ENCODE data around the gene HPRT1.

The HPRT1 gene

DNA sequence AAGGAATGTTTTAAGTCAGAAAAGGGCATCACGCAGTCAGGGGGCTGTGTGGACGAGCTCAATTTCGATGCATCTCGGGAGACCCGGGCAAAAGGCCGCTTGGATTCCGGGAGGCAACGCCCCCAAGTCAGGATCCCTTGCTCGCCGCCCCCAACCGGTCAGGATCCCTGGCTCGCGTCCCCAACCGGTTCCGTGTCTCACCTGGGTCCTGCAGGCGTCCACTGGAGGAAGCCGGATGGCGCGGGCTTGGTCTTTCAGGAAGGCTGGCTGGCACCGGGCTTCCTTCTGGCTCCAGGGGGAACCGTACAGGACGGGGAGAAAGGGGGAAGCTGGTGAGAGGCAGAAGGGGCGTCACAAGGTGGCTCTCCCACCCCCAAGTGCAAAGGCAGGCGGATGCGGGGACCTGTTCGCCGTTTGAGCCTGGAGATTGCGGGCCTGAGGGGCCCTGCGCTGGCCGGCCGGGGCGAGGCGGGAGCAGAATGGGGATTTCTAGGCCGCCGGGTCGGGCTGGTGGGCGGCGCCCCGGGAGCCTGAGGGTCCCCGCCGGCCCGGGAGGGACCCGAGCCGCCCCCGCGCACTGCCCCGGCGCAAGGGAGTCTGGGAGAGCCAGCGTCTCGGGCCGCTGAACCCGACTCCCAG is 84.7 kb downstream of the HPRT1 start:
- no peak for DNase-seq (ENCODE audit: low read depth)

DNA sequence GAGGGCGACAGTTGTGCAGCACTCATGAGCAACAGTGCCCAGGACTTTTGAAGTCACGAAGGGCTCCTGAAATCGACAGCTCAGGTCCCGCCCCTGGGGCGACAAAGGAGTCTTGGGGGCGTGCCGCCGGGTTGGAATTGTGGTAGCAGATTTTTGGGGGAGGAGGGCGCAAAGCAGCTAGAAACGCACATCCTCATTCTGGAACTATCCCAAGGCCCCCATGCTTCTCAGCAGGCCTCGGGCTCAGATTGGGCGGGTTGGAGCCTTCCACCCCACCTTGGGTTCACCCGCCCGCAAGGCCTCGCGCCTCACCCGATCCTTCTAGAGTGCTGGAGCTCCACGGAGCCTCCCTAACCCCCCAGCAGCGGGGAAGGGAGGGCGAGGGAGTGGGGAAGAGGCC is 85.5 kb downstream of the HPRT1 start:
- DNase-seq (ENCODE audit: low read depth) = no peak

DNA sequence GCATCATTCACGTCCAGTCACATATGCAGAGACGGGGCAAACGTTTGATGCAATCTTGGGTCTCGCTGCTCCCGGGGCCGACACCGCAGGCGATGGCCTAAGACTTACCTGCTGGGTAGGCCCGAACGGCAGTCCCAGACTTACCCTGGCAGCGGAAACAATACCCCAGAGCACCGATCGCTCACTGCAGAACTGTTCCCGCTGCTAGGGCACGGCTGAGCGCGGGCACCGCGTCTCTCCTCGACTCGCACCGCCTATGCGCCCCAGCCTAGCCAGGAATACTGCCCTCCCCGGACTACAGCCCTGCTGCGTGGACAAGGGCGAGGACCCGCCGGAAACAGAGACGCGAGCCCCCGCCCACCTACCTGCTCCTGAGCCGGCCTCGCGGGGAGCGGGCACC is 86.2 kb downstream of the HPRT1 start:
- no peak for DNase-seq (ENCODE audit: low read depth)

DNA sequence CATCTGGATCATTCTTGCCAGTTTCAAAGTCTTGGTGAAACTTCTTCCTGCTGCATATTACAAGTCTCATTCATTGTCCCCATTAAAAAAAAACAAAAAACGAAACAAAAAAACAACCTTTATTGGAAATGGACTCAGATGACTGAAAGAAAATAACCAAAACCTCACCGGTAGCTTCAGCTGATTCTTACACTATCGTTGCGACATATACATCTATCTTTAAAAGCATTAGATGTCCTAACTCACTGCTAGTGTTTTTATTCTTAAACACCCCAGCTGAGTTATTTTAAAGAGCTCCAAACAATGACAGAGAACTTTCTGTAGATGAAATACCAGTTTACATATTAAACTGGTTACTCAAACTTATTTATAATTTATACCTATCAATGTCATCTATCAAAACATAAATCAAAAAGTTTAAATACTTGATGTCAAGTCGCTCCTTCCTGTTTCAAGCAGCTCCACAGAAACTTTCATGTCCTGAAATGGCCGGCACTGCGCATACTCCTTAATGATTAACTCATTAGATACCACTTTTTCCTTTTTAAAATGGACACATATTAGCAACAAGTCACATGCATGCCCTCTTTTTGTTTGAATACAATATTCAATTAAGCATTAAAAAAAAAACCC is 87.2 kb downstream of the HPRT1 start:
- DNase-seq (ENCODE audit: low read depth) = no peak

DNA sequence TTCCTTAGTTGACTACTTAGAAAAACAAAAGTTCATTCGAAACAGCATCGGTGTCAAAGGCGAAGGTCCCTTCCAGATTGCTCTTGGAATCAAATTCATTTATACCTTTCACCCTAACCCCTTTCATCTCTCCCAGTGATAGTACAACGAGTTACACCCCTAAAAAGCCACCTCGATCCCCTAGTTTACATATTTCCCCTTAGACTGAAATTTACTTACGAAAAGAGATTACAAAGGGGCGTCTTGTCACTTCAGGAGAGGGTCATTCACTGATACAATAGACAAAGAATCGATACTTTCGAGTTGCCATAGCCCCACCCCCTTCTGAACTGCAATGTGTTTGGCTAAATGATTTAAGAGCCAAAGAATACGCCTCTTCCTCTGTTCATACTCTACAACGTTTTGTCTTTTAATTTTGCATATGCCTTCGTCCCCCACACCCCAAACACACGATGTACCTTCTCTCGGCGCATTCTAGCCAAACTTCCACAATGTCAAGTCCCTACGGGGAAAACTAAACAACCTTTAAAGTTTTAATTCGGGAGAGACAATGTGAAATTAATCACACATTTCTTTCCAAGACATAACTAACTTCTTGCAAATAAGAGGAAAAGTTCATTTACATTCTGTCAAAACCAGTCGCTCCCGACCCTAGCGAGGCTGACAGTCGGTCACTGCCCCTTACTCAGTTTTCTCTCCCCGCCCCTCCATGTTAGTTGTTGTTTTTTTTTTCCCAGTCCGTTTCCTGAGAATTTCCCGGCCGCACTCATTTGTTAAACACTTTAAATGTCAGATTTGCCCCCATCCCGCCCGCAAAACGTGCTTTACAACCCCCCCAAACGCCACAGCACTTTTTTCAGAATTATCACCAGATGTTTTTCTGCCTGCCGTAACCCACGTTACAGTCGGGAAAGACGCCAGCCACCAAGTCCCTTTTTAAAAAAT is 88.6 kb downstream of the HPRT1 start:
- no peak for DNase-seq (ENCODE audit: low read depth)

All from GM04503 (cell line).